Inflammatory macrophage (primary cell): ENCODE measurements around the gene CLDN4.

ENCODE experiments used
- DNase-seq, 2 donors: peaks; one replicate each; pipeline ENCODE4 v3.0.0-alpha.2; 2020 to 2022

The CLDN4 gene

DNA sequence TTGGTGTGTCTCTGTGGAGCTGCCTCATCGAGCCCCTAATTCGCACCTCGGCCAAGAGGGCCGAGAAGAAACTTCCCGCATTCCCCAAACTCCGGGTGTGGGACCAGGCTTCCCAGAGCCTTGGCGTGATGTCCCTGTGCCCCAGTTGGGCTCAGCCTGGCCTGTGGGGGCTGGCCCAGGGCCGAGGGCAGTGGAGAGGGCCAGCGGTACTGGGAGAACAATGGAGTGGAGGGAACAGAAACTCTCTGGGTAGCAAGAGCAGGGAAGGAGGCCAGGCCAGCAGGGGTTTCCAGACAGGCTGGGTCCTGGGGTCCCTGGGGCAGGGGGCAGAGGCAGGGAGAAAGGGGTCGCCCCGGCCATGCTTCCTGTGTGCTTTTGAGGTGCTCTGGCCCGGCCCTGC, 46.2 kb downstream of the CLDN4 start:
- DNase-seq: no peak

DNA sequence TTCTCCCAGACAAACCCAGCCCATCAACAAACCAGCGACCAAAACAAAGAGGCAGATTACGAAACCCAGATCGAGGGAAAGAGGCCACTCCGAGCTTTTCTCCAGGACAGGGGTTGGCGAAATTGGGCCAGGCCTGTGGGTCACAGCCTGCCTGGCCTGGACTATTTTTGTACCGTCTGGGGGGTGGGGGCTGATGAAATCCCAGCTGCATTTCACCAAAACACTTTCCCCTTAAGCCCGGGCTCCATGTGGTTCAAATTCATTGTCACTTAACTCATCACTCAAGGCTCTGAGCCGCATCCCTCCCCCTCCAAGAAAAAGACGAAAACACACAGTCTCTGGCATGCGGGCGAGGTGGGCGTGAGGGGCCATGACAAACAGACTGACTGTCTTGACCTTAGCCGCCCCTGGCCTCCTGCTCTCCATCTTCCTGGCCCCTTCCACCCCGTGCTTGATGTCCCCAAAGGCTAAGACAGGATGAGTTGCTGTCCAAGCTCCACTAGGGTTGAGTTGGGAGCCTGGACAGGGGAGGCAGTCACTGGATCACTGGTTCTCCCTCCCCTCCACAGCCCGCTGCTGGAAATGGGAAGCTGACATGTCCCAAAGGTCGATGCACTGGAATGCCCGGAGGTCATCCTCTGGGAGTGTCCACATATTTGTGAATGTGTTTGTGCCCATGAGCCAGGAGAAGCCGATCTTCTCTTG, 49.3 kb downstream of the CLDN4 start:
- DNase-seq: no peak

DNA sequence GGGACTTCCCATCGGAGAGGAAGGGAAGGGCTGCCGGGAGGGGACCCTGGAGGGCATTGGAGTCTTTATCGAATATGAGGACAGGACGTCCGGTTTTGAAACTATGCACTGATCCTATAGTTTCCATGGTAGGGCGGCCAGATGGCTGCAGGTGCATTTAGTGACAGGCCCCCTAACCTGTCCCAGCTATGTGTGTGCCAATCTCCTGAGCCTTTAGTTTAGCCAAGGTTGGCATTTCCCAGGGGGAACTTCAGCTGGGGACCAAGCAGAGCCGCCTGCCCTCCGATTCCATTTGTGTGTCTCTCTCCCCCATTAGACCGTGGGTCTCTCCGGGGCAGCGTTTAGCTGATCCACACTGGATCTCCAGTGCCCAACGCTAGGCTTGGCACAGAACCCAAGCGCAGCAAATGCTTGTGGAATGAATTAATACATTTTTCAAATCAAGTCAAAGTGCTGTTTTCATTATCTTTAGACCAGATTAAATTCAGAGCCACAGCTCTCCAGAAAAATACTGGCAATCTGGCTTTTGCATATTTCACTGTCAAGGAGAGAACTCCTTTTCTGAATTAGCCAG, 50.0 kb downstream of the CLDN4 start:
- DNase-seq: no peak

DNA sequence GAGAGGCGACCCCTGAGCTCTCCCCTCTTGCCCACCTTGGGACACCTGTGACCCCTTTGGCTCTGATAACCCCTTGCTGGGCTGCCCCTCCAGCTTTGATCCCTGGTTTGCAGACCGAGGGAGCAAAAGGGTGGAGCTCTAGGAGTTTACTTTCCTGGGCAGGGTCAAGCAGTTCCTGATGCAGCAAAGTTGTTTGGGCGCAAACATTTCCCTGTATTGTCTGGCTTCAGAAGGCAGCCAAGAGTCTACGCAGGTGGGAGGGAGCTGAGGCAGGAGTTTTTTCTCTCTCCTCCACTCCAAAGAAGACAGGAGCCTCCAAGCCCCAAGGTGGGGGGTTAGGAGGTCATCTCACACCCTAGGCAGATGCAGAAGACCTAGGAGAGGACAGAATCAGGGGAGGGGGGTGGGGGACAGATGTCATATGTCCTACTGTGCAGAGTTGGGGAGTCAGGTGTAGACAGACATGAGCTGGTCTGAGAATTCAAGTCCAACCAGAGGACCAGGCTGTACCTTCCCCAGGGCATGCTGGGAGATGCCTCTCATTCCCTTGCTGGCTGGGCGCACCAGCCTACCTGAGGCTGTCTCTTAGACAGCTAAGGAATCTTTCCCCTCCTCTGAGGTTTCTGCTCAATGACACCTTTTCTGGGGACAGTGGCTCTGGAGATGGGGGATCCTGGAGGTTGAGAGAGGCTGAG, 50.7 kb downstream of the CLDN4 start:
- DNase-seq: no peak

GRCh38 chr7:73882047-73882402, 51.2 kb downstream of the CLDN4 start:
- no peak for DNase-seq
